GM13977 (cell line): ENCODE measurements around the gene NTM.

Experiments
- DNase-seq: peaks from one replicate; pipeline ENCODE4 v3.0.0; 2012; ENCODE audit warnings: low spot score
- CTCF ChIP-seq: IDR thresholded peaks from 2 replicates; pipeline ENCODE4 v1.5.1; 2012; ENCODE audit warnings: mild to moderate bottlenecking, control low read depth; ENCODE audit not compliant: insufficient read depth; ENCODE audit errors: extremely low read depth, missing control alignments
- in situ Hi-C: fragments of 300-500 bp; cut with MboI; formaldehyde crosslinking; loops from one replicate; pipeline ENCODE4 v1.12.0; 2022; ENCODE audit warnings: low sequenced_read_pairs, low pct_unique_long_range_greater_than_20kb, mixed read lengths, inconsistent platforms; ENCODE audit not compliant: unreplicated experiment

Gene NTM

GRCh38 chr11:131895865-131896264 lies 525.5 kb downstream of the NTM start:
- in situ Hi-C loops, result no loop called here
- no peak for DNase-seq
- no peak for TF ChIP-seq CTCF

GRCh38 chr11:131896978-131897615 lies 526.7 kb downstream of the NTM start:
- no peak for DNase-seq
- no peak for TF ChIP-seq CTCF
- in situ Hi-C loops, result no loop called here

- in situ Hi-C loops, result no loop called here
- DNase-seq, result no peak
- TF ChIP-seq CTCF, result no peak
Observed at GRCh38 chr11:131897956-131898355, 527.5 kb downstream of the NTM start.

- in situ Hi-C loops, result no loop called here
- no peak for TF ChIP-seq CTCF
Observed at GRCh38 chr11:131898949-131899348, 528.5 kb downstream of the NTM start.

GRCh38 chr11:131899950-131900580 lies 529.6 kb downstream of the NTM start:
- no peak for TF ChIP-seq CTCF
- in situ Hi-C loops, result no loop called here
- DNase-seq, result no peak

More at GRCh38 chr11:131898949-131899348, 528.5 kb downstream of the NTM start:
- no peak for DNase-seq

GRCh38 chr11:131902421-131902820 lies 532.0 kb downstream of the NTM start:
- in situ Hi-C loops, result no loop called here
- no peak for DNase-seq
- TF ChIP-seq CTCF, result no peak
